Coronary artery (tissue), 2 donors: ENCODE measurements around the gene ZNF367.

Experiments
- DNase-seq: peaks from one replicate; pipeline ENCODE4 v3.0.0-alpha.2; 2017; ENCODE audit warnings: low spot score
- H3K27ac ChIP-seq, 2 donors: fragments of 200-600 bp; sonication (generic); one replicate each; pipeline ENCODE4 v1.5.1; 2016 to 2019
- H3K4me3 ChIP-seq: fragments of 200-600 bp; sonication (generic); 2 replicates; pipeline ENCODE4 v1.5.1; 2016; ENCODE audit warnings: mild to moderate bottlenecking, moderate library complexity
- CTCF ChIP-seq: fragments of 200-600 bp; sonication (generic); IDR thresholded peaks from one replicate; pipeline ENCODE4 v1.5.1; 2019; ENCODE audit warnings: antibody characterized with exemption

Gene ZNF367

GRCh38 chr9:96398582-96399324, 19.4 kb downstream of the ZNF367 start:
- DNase-seq: no peak
- Histone ChIP-seq H3K27ac (no peak overlapping the region), H3K4me3 (no peak overlapping the region)
- no peak for TF ChIP-seq CTCF

- no peak for TF ChIP-seq CTCF
- H3K27ac ChIP-seq: no peak overlapping the region
- no peak overlapping the region for H3K4me3 ChIP-seq
- DNase-seq: no peak
These were observed 22.2 kb downstream of the ZNF367 start for GRCh38 chr9:96395964-96396363.

- Histone ChIP-seq H3K27ac (no peak overlapping the region), H3K4me3 (no peak overlapping the region)
- no peak for TF ChIP-seq CTCF
- no peak for DNase-seq
These were observed 23.2 kb downstream of the ZNF367 start for GRCh38 chr9:96394832-96395496.

GRCh38 chr9:96392263-96392662, 25.9 kb downstream of the ZNF367 start:
- no peak for TF ChIP-seq CTCF
- Histone ChIP-seq H3K27ac (no peak overlapping the region), H3K4me3 (no peak overlapping the region)
- DNase-seq: no peak

GRCh38 chr9:96391021-96391765, 27.0 kb downstream of the ZNF367 start:
- H3K4me3 ChIP-seq: no peak overlapping the region
- no peak overlapping the region for H3K27ac ChIP-seq
- no peak for TF ChIP-seq CTCF
- DNase-seq: no peak

- no peak for TF ChIP-seq CTCF
- no peak for DNase-seq
These were observed 30.0 kb downstream of the ZNF367 start for GRCh38 chr9:96388144-96388543.

More at GRCh38 chr9:96388144-96388543, 30.0 kb downstream of the ZNF367 start:
- H3K27ac ChIP-seq: no peak overlapping the region
- H3K4me3 ChIP-seq: no peak overlapping the region
